ENCODE results near the gene S100A8.
A peak's percentile ranks its signal among the peaks of the same experiment; 100 is the strongest.
"Not testable (repeated sequence)": the region's sequence is repeated elsewhere in the genome, so short reads cannot be mapped to it uniquely, and the experiment has no call there.

S100A8 gene

GRCh38 chr1:153415850-153416570 lies 25.1 kb upstream of the S100A8 start, which contains the start of gene S100A7A:
Gene S100A7A (plus strand): TSS chr1:153416520. CDS start chr1:153418083, 1,563 bp downstream.
- no peak for DNase-seq

- DNase-seq: not testable (repeated sequence)
Measured at GRCh38 chr1:153413961-153414360, 23.1 kb upstream of the S100A8 start.

- not testable (repeated sequence) for DNase-seq
Measured at GRCh38 chr1:153407274-153407673, 16.4 kb upstream of the S100A8 start.

- DNase-seq: not testable (repeated sequence)
Measured at GRCh38 chr1:153405825-153406599, 15.1 kb upstream of the S100A8 start.

- DNase-seq: peak; percentile 57
Measured at GRCh38 chr1:153404768-153405167, 13.9 kb upstream of the S100A8 start.

- no peak for DNase-seq
Measured at GRCh38 chr1:153404086-153404635, 13.3 kb upstream of the S100A8 start.

GRCh38 chr1:153403421-153404085 lies 12.7 kb upstream of the S100A8 start:
- no peak for DNase-seq

- no peak for DNase-seq
Measured at GRCh38 chr1:153402226-153402625, 11.4 kb upstream of the S100A8 start.

GRCh38 chr1:153401461-153401860 lies 10.6 kb upstream of the S100A8 start:
- no peak for DNase-seq

- DNase-seq: no peak
Measured at GRCh38 chr1:153400244-153400643, 9.4 kb upstream of the S100A8 start.

- no peak for DNase-seq
Measured at GRCh38 chr1:153399401-153400055, 8.7 kb upstream of the S100A8 start.

GRCh38 chr1:153397924-153398651 lies 7.2 kb upstream of the S100A8 start:
- DNase-seq: no peak

- DNase-seq: no peak
Measured at GRCh38 chr1:153397051-153397923, 6.4 kb upstream of the S100A8 start.

- no peak for DNase-seq
Measured at GRCh38 chr1:153396461-153396860, 5.6 kb upstream of the S100A8 start.

GRCh38 chr1:153395776-153396175 lies 4.9 kb upstream of the S100A8 start:
- no peak for DNase-seq

GRCh38 chr1:153395136-153395685 lies 4.3 kb upstream of the S100A8 start:
- DNase-seq: no peak

GRCh38 chr1:153394391-153394790 lies 3.5 kb upstream of the S100A8 start:
- DNase-seq: no peak

- no peak for DNase-seq
Measured at GRCh38 chr1:153393926-153394325, 3.1 kb upstream of the S100A8 start.

GRCh38 chr1:153392822-153393221 lies 1.9 kb upstream of the S100A8 start:
- DNase-seq: no peak

GRCh38 chr1:153392258-153392657 lies 1.4 kb upstream of the S100A8 start:
- DNase-seq: no peak

All from activated naive CD4-positive, alpha-beta T cell treated with anti-CD3 and anti-CD28 coated beads, Interleukin-2, amount 50 U/mL, for 16 hours (primary cell).